Lower leg skin (tissue), 3 donors: Measurements from ENCODE around the gene SPIRE2.

ENCODE experiments used
- POLR2A ChIP-seq, 2 donors: fragments of 450-650 bp; IDR thresholded peaks; one replicate each; pipeline ENCODE4 v1.6.1; 2016 to 2017; ENCODE audit warnings: antibody characterized with exemption in 2 of 2, mild to moderate bottlenecking in 1 of 2, moderate library complexity in 1 of 2
- TF ChIP-seq, protein P1 (sequence below), 3 donors: fragments of 450-650 bp; IDR thresholded peaks; one replicate each; pipeline ENCODE4 v1.5.1; 2016; ENCODE audit warnings: antibody characterized with exemption in 3 of 3, mild to moderate bottlenecking in 3 of 3, moderate library complexity in 2 of 3

DNA sequence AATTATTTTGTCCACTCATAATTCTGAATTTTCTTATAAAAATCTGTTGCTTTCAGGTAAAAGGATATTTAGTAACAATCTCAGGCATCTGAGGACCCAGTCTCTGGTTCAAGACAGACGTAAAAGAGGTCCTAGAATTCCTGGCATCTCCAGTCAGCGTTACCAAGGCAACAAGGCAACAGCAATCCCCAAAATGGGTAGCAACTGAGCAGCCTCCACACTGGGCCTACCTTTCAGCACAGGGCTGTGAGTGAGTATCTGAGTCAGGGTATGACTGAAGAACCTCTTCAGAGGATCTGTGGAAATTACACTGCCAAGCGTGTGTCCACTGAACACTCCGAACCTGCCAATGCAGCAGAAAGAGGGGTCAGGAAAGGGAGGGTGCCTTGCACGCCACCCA lies 32.6 kb upstream of the SPIRE2 start:
- TF ChIP-seq, protein P1, sequence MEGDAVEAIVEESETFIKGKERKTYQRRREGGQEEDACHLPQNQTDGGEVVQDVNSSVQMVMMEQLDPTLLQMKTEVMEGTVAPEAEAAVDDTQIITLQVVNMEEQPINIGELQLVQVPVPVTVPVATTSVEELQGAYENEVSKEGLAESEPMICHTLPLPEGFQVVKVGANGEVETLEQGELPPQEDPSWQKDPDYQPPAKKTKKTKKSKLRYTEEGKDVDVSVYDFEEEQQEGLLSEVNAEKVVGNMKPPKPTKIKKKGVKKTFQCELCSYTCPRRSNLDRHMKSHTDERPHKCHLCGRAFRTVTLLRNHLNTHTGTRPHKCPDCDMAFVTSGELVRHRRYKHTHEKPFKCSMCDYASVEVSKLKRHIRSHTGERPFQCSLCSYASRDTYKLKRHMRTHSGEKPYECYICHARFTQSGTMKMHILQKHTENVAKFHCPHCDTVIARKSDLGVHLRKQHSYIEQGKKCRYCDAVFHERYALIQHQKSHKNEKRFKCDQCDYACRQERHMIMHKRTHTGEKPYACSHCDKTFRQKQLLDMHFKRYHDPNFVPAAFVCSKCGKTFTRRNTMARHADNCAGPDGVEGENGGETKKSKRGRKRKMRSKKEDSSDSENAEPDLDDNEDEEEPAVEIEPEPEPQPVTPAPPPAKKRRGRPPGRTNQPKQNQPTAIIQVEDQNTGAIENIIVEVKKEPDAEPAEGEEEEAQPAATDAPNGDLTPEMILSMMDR (IDR thresholded peaks at IDR 0.05), result no peak
- TF ChIP-seq POLR2A (IDR thresholded peaks at IDR 0.05), result no peak
